Vagina (tissue), 2 donors: ENCODE measurements around the gene GRIN2A. TPM values are rescaled to one million over a fixed set of nuclear protein-coding genes. Genes with fewer than 3 reads are reported as not detected.

Source experiments
- DNase-seq, 2 donors: peaks; one replicate each; pipeline ENCODE4 v3.0.0-alpha.2; 2017; ENCODE audit errors: extremely low spot score in 2 of 2
- H3K27ac ChIP-seq: fragments of 200-600 bp; sonication (generic); one replicate; pipeline ENCODE4 v1.5.1; 2019
- H3K27me3 ChIP-seq: fragments of 200-600 bp; sonication (generic); one replicate; pipeline ENCODE4 v1.5.1; 2019
- H3K36me3 ChIP-seq, 2 donors: fragments of 200-600 bp; sonication (generic); one replicate each; pipeline ENCODE4 v1.5.1; 2017 to 2019
- H3K4me1 ChIP-seq: fragments of 200-600 bp; sonication (generic); one replicate; pipeline ENCODE4 v1.5.1; 2019
- H3K4me3 ChIP-seq, 2 donors: fragments of 200-600 bp; sonication (generic); 1 replicate in 1 of 2; 2 replicates in 1 of 2; pipeline ENCODE4 v1.5.1; 2016 to 2019
- H3K9me3 ChIP-seq: fragments of 200-600 bp; sonication (generic); one replicate; pipeline ENCODE4 v1.5.1; 2019
- POLR2A ChIP-seq, 2 donors: fragments of 450-650 bp; IDR thresholded peaks; one replicate each; pipeline ENCODE4 v1.6.1; 2017; ENCODE audit warnings: antibody characterized with exemption in 2 of 2, mild to moderate bottlenecking in 2 of 2, moderate library complexity in 2 of 2
- POLR2AphosphoS5 ChIP-seq, 2 donors: sonication (generic); formaldehyde crosslinking; IDR thresholded peaks; one replicate each; pipeline ENCODE4 v1.9.0; 2017; ENCODE audit warnings: antibody characterized with exemption in 2 of 2, mild to moderate bottlenecking in 2 of 2, low read depth in 1 of 2; ENCODE audit not compliant: insufficient read depth in 1 of 2
- intact Hi-C: fragments of 100-400 bp; cut with DNase I; formaldehyde crosslinking; loops from one replicate; pipeline ENCODE4 v1.15.1; 2023
- total RNA-seq: library from RNA; depleted of rRNA; stranded (reverse); fragments of >200 nt; gene quantifications from one replicate; pipeline ENCODE4 v1.2.3, GENCODE V29; 2016
- TF ChIP-seq, protein P1 (sequence below), 3 experiments: fragments of 450-650 bp in 2 of 3; fragments of 200-600 bp in 1 of 3; sonication (generic) in 1 of 3; IDR thresholded peaks; one replicate each; pipeline ENCODE4 v1.5.1; 2017 to 2019; ENCODE audit warnings: antibody characterized with exemption in 3 of 3, mild to moderate bottlenecking in 2 of 3, moderate library complexity in 2 of 3

GRIN2A gene
- total RNA-seq, 1 donor from 2014 or later = 1.5 TPM

DNA sequence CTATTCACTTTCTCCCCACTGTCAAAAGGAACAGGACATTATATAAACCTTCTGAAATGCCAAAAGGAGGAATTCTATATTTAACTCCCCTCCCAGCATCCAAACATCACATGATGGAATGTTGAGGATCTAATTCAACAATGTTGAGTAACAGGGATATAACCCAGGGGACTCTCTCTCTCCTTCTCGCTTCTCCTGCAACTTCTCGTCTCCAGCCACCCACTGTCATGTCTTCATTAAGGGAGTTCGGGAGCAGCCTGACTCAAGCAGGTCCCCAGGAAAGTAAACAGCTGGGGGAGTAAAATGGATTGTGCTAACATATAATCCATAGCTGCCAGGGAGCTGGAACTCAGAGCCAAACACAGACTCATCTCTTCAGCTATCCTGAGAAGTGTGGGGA lies 51.7 kb downstream of the GRIN2A start:
- TF ChIP-seq POLR2AphosphoS5 (IDR thresholded peaks at IDR 0.05; ENCODE audit: insufficient read depth in 1 of 2, low read depth in 1 of 2) (no peak), POLR2A (IDR thresholded peaks at IDR 0.05) (no peak)
- TF ChIP-seq, protein P1, sequence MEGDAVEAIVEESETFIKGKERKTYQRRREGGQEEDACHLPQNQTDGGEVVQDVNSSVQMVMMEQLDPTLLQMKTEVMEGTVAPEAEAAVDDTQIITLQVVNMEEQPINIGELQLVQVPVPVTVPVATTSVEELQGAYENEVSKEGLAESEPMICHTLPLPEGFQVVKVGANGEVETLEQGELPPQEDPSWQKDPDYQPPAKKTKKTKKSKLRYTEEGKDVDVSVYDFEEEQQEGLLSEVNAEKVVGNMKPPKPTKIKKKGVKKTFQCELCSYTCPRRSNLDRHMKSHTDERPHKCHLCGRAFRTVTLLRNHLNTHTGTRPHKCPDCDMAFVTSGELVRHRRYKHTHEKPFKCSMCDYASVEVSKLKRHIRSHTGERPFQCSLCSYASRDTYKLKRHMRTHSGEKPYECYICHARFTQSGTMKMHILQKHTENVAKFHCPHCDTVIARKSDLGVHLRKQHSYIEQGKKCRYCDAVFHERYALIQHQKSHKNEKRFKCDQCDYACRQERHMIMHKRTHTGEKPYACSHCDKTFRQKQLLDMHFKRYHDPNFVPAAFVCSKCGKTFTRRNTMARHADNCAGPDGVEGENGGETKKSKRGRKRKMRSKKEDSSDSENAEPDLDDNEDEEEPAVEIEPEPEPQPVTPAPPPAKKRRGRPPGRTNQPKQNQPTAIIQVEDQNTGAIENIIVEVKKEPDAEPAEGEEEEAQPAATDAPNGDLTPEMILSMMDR (IDR thresholded peaks at IDR 0.05) = no peak
- Histone ChIP-seq H3K4me3 (no peak overlapping the region), H3K36me3 (no peaks in the 10 kb centered on the region), H3K4me1 (no peaks in the 10 kb centered on the region), H3K9me3 (no peaks in the 10 kb centered on the region), H3K27ac (no peak overlapping the region), H3K27me3 (no peaks in the 10 kb centered on the region)
- intact Hi-C loops = no loop called here
- DNase-seq = no peak

DNA sequence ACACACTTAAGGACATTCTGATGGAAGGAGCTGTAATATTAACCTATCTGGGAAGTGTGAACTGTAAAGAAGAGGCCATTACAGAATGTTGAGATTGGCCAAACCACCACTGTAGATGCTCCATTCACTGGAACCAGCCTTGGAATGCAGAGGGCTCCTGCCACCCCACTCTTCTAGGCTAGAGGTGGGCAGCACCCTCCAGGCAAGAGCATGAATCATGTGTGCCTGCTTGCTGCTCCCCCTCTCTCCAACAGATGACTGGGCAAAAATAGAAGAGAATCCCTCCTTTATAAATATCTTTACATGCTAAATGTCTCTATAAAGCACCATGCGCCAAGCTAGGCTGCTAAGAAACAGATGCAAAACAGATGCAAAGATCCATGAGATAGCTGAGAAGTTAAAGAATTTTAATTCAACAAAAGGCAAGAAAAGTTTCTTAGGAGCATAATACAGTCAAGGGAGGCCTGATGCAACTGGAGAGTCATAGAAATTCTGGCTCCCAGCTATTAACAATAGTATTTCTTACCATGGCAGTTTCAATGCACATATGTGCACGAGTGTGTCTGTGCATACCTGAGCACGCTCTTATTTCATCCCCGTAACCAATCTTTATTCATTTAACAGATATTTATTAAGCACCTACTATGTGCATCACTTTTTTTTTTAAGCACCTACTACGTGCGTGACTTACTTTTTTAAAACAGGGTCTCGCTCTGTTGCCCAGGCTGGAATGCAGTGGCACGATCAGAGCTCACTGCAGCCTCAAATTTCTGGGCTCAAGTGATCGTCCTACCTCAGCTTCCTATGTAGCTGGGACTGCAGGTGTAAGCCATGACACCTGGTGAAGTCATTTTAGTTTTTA lies 53.6 kb downstream of the GRIN2A start:
- TF ChIP-seq, protein P1 (IDR thresholded peaks at IDR 0.05) = no peak
- TF ChIP-seq POLR2AphosphoS5 (IDR thresholded peaks at IDR 0.05; ENCODE audit: insufficient read depth in 1 of 2, low read depth in 1 of 2) (no peak), POLR2A (IDR thresholded peaks at IDR 0.05) (no peak)
- H3K27ac ChIP-seq = no peak overlapping the region
- no peaks in the 10 kb centered on the region for H3K4me1 ChIP-seq
- no peak for DNase-seq
- H3K27me3 ChIP-seq = no peaks in the 10 kb centered on the region
- H3K36me3 ChIP-seq = no peaks in the 10 kb centered on the region
- no peaks in the 10 kb centered on the region for H3K9me3 ChIP-seq
- intact Hi-C loops = no loop called here
- no peak overlapping the region for H3K4me3 ChIP-seq

DNA sequence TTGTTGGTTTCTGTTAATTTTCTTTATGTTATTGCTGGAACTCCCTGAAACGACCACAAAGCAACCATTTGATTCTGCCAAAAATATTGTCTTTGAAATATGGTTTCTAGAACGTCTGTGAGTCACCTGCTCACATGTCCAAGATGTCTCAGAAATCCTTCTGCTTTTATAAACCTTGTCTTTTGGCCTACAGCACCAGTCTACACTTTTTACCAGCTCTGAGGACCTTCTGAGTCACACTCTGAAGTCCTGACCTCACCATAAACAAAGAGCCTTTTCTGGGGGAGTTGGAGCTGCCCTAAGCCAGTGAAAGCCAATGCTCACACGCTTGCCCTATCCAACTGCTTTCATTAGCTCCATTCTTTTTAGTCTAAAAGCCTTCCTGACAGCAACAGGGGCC lies 55.5 kb downstream of the GRIN2A start:
- Histone ChIP-seq H3K9me3 (no peaks in the 10 kb centered on the region), H3K27ac (peak overlapping the region; percentile 2), H3K4me1 (no peaks in the 10 kb centered on the region), H3K27me3 (no peaks in the 10 kb centered on the region), H3K4me3 (no peak overlapping the region), H3K36me3 (no peaks in the 10 kb centered on the region)
- TF ChIP-seq POLR2AphosphoS5 (IDR thresholded peaks at IDR 0.05; ENCODE audit: insufficient read depth in 1 of 2, low read depth in 1 of 2) = peak in 1 of 2 donors; percentile 27
- TF ChIP-seq POLR2A (IDR thresholded peaks at IDR 0.05) = no peak
- DNase-seq = no peak
- intact Hi-C loops = no loop called here

DNA sequence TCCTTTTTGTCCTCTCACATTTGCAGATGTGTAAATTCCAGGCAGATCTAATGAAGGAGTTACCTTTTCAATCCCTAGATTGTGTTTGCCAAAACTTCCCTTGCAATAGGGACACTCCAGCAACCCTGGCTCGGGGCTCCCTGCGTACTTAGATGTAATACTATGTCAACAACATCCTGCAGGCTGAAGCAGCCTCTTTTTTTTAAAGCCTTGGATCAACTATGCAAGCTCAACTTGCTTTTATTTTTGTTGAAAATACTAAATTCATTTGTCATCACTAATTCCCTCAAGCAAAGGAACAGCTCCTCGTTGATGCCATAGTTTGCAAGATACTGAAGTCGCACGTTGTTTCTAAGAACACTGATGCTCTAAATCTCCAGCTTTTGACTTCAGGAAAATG lies 59.1 kb downstream of the GRIN2A start:
- Histone ChIP-seq H3K4me1 (no peaks in the 10 kb centered on the region), H3K27me3 (no peaks in the 10 kb centered on the region), H3K4me3 (no peak overlapping the region), H3K36me3 (no peaks in the 10 kb centered on the region), H3K9me3 (no peaks in the 10 kb centered on the region), H3K27ac (no peak overlapping the region)
- intact Hi-C loops = no loop called here
- TF ChIP-seq, protein P1 (IDR thresholded peaks at IDR 0.05) = no peak
- TF ChIP-seq POLR2AphosphoS5 (IDR thresholded peaks at IDR 0.05; ENCODE audit: insufficient read depth in 1 of 2, low read depth in 1 of 2) = no peak
- TF ChIP-seq POLR2A (IDR thresholded peaks at IDR 0.05) = no peak
- DNase-seq = no peak

DNA sequence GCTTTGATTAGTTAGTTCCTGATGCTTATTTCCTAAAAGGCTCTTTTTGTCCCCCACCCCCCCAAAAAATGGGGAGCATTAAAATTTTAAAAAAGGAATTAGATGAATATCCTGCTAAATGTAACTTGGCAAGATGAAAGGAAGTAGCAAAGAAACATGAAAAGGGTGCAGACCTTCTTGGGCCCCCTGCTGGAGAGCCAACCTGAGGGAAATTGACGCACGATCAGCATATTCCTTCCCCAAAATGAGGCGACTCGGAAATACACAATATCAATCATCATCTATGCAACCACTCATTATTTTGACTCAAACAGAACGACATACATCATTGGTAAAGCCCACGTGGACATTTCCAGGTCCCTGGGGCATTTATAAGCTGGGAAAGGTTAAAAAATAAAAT lies 59.7 kb downstream of the GRIN2A start:
- H3K27me3 ChIP-seq = no peaks in the 10 kb centered on the region
- no peak for DNase-seq
- H3K27ac ChIP-seq = no peak overlapping the region
- no peaks in the 10 kb centered on the region for H3K9me3 ChIP-seq
- no peaks in the 10 kb centered on the region for H3K36me3 ChIP-seq
- H3K4me3 ChIP-seq = no peak overlapping the region
- intact Hi-C loops = no loop called here
- TF ChIP-seq POLR2AphosphoS5 (IDR thresholded peaks at IDR 0.05; ENCODE audit: insufficient read depth in 1 of 2, low read depth in 1 of 2) = no peak
- TF ChIP-seq POLR2A (IDR thresholded peaks at IDR 0.05) = no peak
- TF ChIP-seq, protein P1 (IDR thresholded peaks at IDR 0.05) = no peak
- H3K4me1 ChIP-seq = no peaks in the 10 kb centered on the region
